ENCODE results near the gene GALNT9.

GALNT9 gene

GRCh38 chr12:132218915-132219314 lies 110.5 kb downstream of the GALNT9 start:
- Histone ChIP-seq H3K9me3 (ENCODE audit: control insufficient read depth, low read length) (no peaks in the 10 kb centered on the region), H3K4me3 (ENCODE audit: low read length) (no peak overlapping the region), H3K4me1 (ENCODE audit: control insufficient read depth, insufficient read depth, low read length) (no peaks in the 10 kb centered on the region), H3K27me3 (ENCODE audit: control insufficient read depth, insufficient read depth, low read length) (no peaks in the 10 kb centered on the region), H3K9ac (ENCODE audit: low read length) (no peak overlapping the region), H3K36me3 (ENCODE audit: control insufficient read depth, insufficient read depth, low read length) (no peaks in the 10 kb centered on the region)

- H3K27me3 ChIP-seq (ENCODE audit: control insufficient read depth, insufficient read depth, low read length), result no peaks in the 10 kb centered on the region
- H3K9me3 ChIP-seq (ENCODE audit: control insufficient read depth, low read length), result no peaks in the 10 kb centered on the region
Observed at GRCh38 chr12:132218527-132218875, 110.9 kb downstream of the GALNT9 start.

GRCh38 chr12:132217800-132218526 lies 111.4 kb downstream of the GALNT9 start:
- Histone ChIP-seq H3K4me3 (ENCODE audit: low read length) (no peak overlapping the region), H3K36me3 (ENCODE audit: control insufficient read depth, insufficient read depth, low read length) (no peaks in the 10 kb centered on the region), H3K27me3 (ENCODE audit: control insufficient read depth, insufficient read depth, low read length) (no peaks in the 10 kb centered on the region), H3K9ac (ENCODE audit: low read length) (no peak overlapping the region), H3K9me3 (ENCODE audit: control insufficient read depth, low read length) (no peaks in the 10 kb centered on the region), H3K4me1 (ENCODE audit: control insufficient read depth, insufficient read depth, low read length) (no peaks in the 10 kb centered on the region)

More at GRCh38 chr12:132218527-132218875, 110.9 kb downstream of the GALNT9 start:
- Histone ChIP-seq H3K4me3 (ENCODE audit: low read length) (no peak overlapping the region), H3K36me3 (ENCODE audit: control insufficient read depth, insufficient read depth, low read length) (no peaks in the 10 kb centered on the region), H3K9ac (ENCODE audit: low read length) (no peak overlapping the region), H3K4me1 (ENCODE audit: control insufficient read depth, insufficient read depth, low read length) (no peaks in the 10 kb centered on the region)

GRCh38 chr12:132217371-132217770 lies 112.0 kb downstream of the GALNT9 start:
- no peaks in the 10 kb centered on the region for H3K27me3 ChIP-seq (ENCODE audit: control insufficient read depth, insufficient read depth, low read length)
- H3K4me1 ChIP-seq (ENCODE audit: control insufficient read depth, insufficient read depth, low read length), result no peaks in the 10 kb centered on the region
- no peaks in the 10 kb centered on the region for H3K9me3 ChIP-seq (ENCODE audit: control insufficient read depth, low read length)
- no peak overlapping the region for H3K4me3 ChIP-seq (ENCODE audit: low read length)
- H3K9ac ChIP-seq (ENCODE audit: low read length), result no peak overlapping the region
- H3K36me3 ChIP-seq (ENCODE audit: control insufficient read depth, insufficient read depth, low read length), result no peaks in the 10 kb centered on the region

GRCh38 chr12:132216354-132216987 lies 112.9 kb downstream of the GALNT9 start:
- H3K4me3 ChIP-seq (ENCODE audit: low read length), result no peak overlapping the region
- no peak overlapping the region for H3K9ac ChIP-seq (ENCODE audit: low read length)
- H3K36me3 ChIP-seq (ENCODE audit: control insufficient read depth, insufficient read depth, low read length), result no peaks in the 10 kb centered on the region
- no peaks in the 10 kb centered on the region for H3K9me3 ChIP-seq (ENCODE audit: control insufficient read depth, low read length)
- no peaks in the 10 kb centered on the region for H3K27me3 ChIP-seq (ENCODE audit: control insufficient read depth, insufficient read depth, low read length)
- no peaks in the 10 kb centered on the region for H3K4me1 ChIP-seq (ENCODE audit: control insufficient read depth, insufficient read depth, low read length)

GRCh38 chr12:132215299-132215989 lies 113.9 kb downstream of the GALNT9 start:
- no peaks in the 10 kb centered on the region for H3K36me3 ChIP-seq (ENCODE audit: control insufficient read depth, insufficient read depth, low read length)
- no peak overlapping the region for H3K4me3 ChIP-seq (ENCODE audit: low read length)
- H3K9ac ChIP-seq (ENCODE audit: low read length), result no peak overlapping the region
- no peaks in the 10 kb centered on the region for H3K9me3 ChIP-seq (ENCODE audit: control insufficient read depth, low read length)
- H3K4me1 ChIP-seq (ENCODE audit: control insufficient read depth, insufficient read depth, low read length), result no peaks in the 10 kb centered on the region
- H3K27me3 ChIP-seq (ENCODE audit: control insufficient read depth, insufficient read depth, low read length), result no peaks in the 10 kb centered on the region

GRCh38 chr12:132214891-132215290 lies 114.5 kb downstream of the GALNT9 start:
- Histone ChIP-seq H3K36me3 (ENCODE audit: control insufficient read depth, insufficient read depth, low read length) (no peaks in the 10 kb centered on the region), H3K9ac (ENCODE audit: low read length) (no peak overlapping the region), H3K4me1 (ENCODE audit: control insufficient read depth, insufficient read depth, low read length) (no peaks in the 10 kb centered on the region), H3K9me3 (ENCODE audit: control insufficient read depth, low read length) (no peaks in the 10 kb centered on the region), H3K27me3 (ENCODE audit: control insufficient read depth, insufficient read depth, low read length) (no peaks in the 10 kb centered on the region), H3K4me3 (ENCODE audit: low read length) (no peak overlapping the region)

- Histone ChIP-seq H3K36me3 (ENCODE audit: control insufficient read depth, insufficient read depth, low read length) (no peaks in the 10 kb centered on the region), H3K9ac (ENCODE audit: low read length) (no peak overlapping the region), H3K27me3 (ENCODE audit: control insufficient read depth, insufficient read depth, low read length) (no peaks in the 10 kb centered on the region), H3K4me3 (ENCODE audit: low read length) (no peak overlapping the region), H3K9me3 (ENCODE audit: control insufficient read depth, low read length) (no peaks in the 10 kb centered on the region), H3K4me1 (ENCODE audit: control insufficient read depth, insufficient read depth, low read length) (no peaks in the 10 kb centered on the region)
Observed at GRCh38 chr12:132214161-132214476, 115.3 kb downstream of the GALNT9 start.

- no peak overlapping the region for H3K4me3 ChIP-seq (ENCODE audit: low read length)
- H3K9me3 ChIP-seq (ENCODE audit: control insufficient read depth, low read length), result no peaks in the 10 kb centered on the region
- no peaks in the 10 kb centered on the region for H3K36me3 ChIP-seq (ENCODE audit: control insufficient read depth, insufficient read depth, low read length)
- no peaks in the 10 kb centered on the region for H3K4me1 ChIP-seq (ENCODE audit: control insufficient read depth, insufficient read depth, low read length)
- H3K27me3 ChIP-seq (ENCODE audit: control insufficient read depth, insufficient read depth, low read length), result no peaks in the 10 kb centered on the region
- no peak overlapping the region for H3K9ac ChIP-seq (ENCODE audit: low read length)
Observed at GRCh38 chr12:132213359-132214160, 115.8 kb downstream of the GALNT9 start.

- H3K9me3 ChIP-seq (ENCODE audit: control insufficient read depth, low read length), result no peaks in the 10 kb centered on the region
- no peak overlapping the region for H3K9ac ChIP-seq (ENCODE audit: low read length)
- no peaks in the 10 kb centered on the region for H3K36me3 ChIP-seq (ENCODE audit: control insufficient read depth, insufficient read depth, low read length)
- H3K27me3 ChIP-seq (ENCODE audit: control insufficient read depth, insufficient read depth, low read length), result peaks cover 6% of the 10 kb centered on the region
- H3K4me3 ChIP-seq (ENCODE audit: low read length), result no peak overlapping the region
- H3K4me1 ChIP-seq (ENCODE audit: control insufficient read depth, insufficient read depth, low read length), result no peaks in the 10 kb centered on the region
Observed at GRCh38 chr12:132211816-132212215, 117.6 kb downstream of the GALNT9 start.

GRCh38 chr12:132211326-132211725 lies 118.1 kb downstream of the GALNT9 start:
- Histone ChIP-seq H3K9me3 (ENCODE audit: control insufficient read depth, low read length) (no peaks in the 10 kb centered on the region), H3K27me3 (ENCODE audit: control insufficient read depth, insufficient read depth, low read length) (peaks cover 7% of the 10 kb centered on the region), H3K9ac (ENCODE audit: low read length) (no peak overlapping the region), H3K36me3 (ENCODE audit: control insufficient read depth, insufficient read depth, low read length) (no peaks in the 10 kb centered on the region), H3K4me1 (ENCODE audit: control insufficient read depth, insufficient read depth, low read length) (no peaks in the 10 kb centered on the region), H3K4me3 (ENCODE audit: low read length) (no peak overlapping the region)
